Activated T-helper 1 cell treated with anti-CD3 and anti-CD28 coated beads, Interleukin-12 subunit alpha, Interleukin-12 subunit beta, Interleukin-2, Interleukin-4 antibody, amounts not matched to agents 30 ng/mL and 10 ng/mL and 1 ng/mL, durations not matched to agents 14 hours and 24 hours and 36 hours (primary cell): ENCODE measurements around the gene HJV. TPM values are rescaled to one million over a fixed set of nuclear protein-coding genes. Genes with fewer than 3 reads are reported as not detected.

Experiments used
- DNase-seq: peaks from one replicate; pipeline ENCODE4 v3.0.0; 2021; ENCODE audit warnings: low spot score
- H3K27ac Mint-ChIP-seq: one replicate; pipeline ENCODE4 v1.8.0; 2021; ENCODE audit warnings: mild to moderate bottlenecking, mixed read lengths
- H3K27me3 Mint-ChIP-seq: one replicate; pipeline ENCODE4 v1.8.0; 2022; ENCODE audit warnings: mild to moderate bottlenecking, moderate library complexity, mixed read lengths; ENCODE audit not compliant: insufficient read depth
- H3K36me3 Mint-ChIP-seq: one replicate; pipeline ENCODE4 v1.8.0; 2021; ENCODE audit warnings: low read depth, mixed read lengths
- H3K4me1 Mint-ChIP-seq: one replicate; pipeline ENCODE4 v1.8.0; 2021; ENCODE audit warnings: low read depth, mixed read lengths
- H3K4me3 Mint-ChIP-seq: one replicate; pipeline ENCODE4 v1.8.0; 2021; ENCODE audit warnings: mild to moderate bottlenecking, moderate library complexity, mixed read lengths
- H3K9me3 Mint-ChIP-seq: one replicate; pipeline ENCODE4 v1.8.0; 2021; ENCODE audit warnings: mixed read lengths
- intact Hi-C: fragments of 100-400 bp; cut with micrococcal nuclease; formaldehyde crosslinking; loops from one replicate; pipeline ENCODE4 v1.15.1; 2024
- total RNA-seq: library from RNA; stranded (reverse); gene quantifications from 2 replicates; pipeline ENCODE4 v1.2.3, GENCODE V29; 2022

HJV gene
- total RNA-seq, 1 donor from 2014 or later = not detected

- no peak for DNase-seq
- peak overlapping the region; percentile 94 for H3K4me3 Mint-ChIP-seq
- peaks cover 45% of the 10 kb centered on the region for H3K36me3 Mint-ChIP-seq
- H3K4me1 Mint-ChIP-seq = peaks cover 74% of the 10 kb centered on the region
- H3K27me3 Mint-ChIP-seq = no peaks in the 10 kb centered on the region
- intact Hi-C loops = no loop called here
- no peaks in the 10 kb centered on the region for H3K9me3 Mint-ChIP-seq
- H3K27ac Mint-ChIP-seq = peak overlapping the region; percentile 99
These were observed 26.2 kb downstream of the HJV start for GRCh38 chr1:145995148-145995881.

- intact Hi-C loops = loop anchor here (1.0 kb wide), 1 partner anchor 9 kb away; no protein-coding TSS in a partner anchor
- DNase-seq = peak; percentile 30
- Mint-ChIP-seq H3K36me3 (peaks cover 45% of the 10 kb centered on the region), H3K4me1 (peaks cover 70% of the 10 kb centered on the region), H3K27me3 (no peaks in the 10 kb centered on the region), H3K4me3 (peak overlapping the region; percentile 94), H3K27ac (peak overlapping the region; percentile 99), H3K9me3 (no peaks in the 10 kb centered on the region)
These were observed 27.0 kb downstream of the HJV start for GRCh38 chr1:145994391-145995120.

GRCh38 chr1:145993618-145994390 lies 27.7 kb downstream of the HJV start:
- intact Hi-C loops = loop anchor here (1.0 kb wide), 1 partner anchor 9 kb away; no protein-coding TSS in a partner anchor
- peak overlapping the region; percentile 94 for H3K4me3 Mint-ChIP-seq
- H3K9me3 Mint-ChIP-seq = no peaks in the 10 kb centered on the region
- H3K27me3 Mint-ChIP-seq = no peaks in the 10 kb centered on the region
- peak overlapping the region; percentile 99 for H3K27ac Mint-ChIP-seq
- no peak for DNase-seq
- peaks cover 65% of the 10 kb centered on the region for H3K4me1 Mint-ChIP-seq
- peaks cover 45% of the 10 kb centered on the region for H3K36me3 Mint-ChIP-seq

DNA sequence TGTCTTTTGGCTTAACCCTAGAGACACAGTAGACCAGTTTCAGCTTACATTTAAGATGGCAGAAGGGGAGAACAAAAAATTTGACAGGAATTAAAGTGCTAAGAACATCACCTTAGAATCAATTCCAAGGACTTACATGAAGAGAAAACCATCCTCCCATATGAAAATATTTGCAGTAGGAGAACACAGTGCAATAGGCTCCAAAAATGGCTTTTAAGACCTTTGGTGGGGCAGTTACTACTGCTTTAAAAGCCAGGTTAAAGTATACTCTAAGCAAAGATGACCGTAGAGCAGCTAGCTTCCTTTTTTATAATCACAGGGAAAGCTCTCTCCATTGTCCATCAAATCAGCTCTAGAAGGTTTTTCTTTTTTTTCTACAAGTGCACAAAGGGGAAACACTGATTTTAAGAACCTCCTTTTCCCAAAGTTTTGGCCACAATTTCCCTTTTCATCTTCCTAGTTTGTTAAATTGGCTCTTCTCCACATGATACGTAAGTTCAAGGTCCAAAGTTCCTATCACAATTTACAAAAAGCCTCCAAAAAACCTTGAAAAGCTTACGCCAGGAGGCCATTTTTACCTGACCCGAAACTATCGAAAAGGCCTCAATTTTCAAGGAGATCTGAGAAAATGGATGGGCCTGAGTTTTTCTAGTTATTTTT lies 28.4 kb downstream of the HJV start:
- H3K36me3 Mint-ChIP-seq = peaks cover 45% of the 10 kb centered on the region
- intact Hi-C loops = no loop called here
- peak overlapping the region; percentile 94 for H3K4me3 Mint-ChIP-seq
- no peaks in the 10 kb centered on the region for H3K27me3 Mint-ChIP-seq
- no peaks in the 10 kb centered on the region for H3K9me3 Mint-ChIP-seq
- no peak for DNase-seq
- peak overlapping the region; percentile 99 for H3K27ac Mint-ChIP-seq
- peaks cover 62% of the 10 kb centered on the region for H3K4me1 Mint-ChIP-seq

- intact Hi-C loops = no loop called here
- H3K36me3 Mint-ChIP-seq = peaks cover 45% of the 10 kb centered on the region
- peaks cover 62% of the 10 kb centered on the region for H3K4me1 Mint-ChIP-seq
- peak overlapping the region; percentile 46 for H3K27ac Mint-ChIP-seq
- H3K27me3 Mint-ChIP-seq = no peaks in the 10 kb centered on the region
- no peaks in the 10 kb centered on the region for H3K9me3 Mint-ChIP-seq
- no peak for DNase-seq
- H3K4me3 Mint-ChIP-seq = peak overlapping the region; percentile 94
These were observed 29.0 kb downstream of the HJV start for GRCh38 chr1:145992502-145992936.

GRCh38 chr1:145991735-145992412 lies 29.7 kb downstream of the HJV start:
- intact Hi-C loops = no loop called here
- H3K4me3 Mint-ChIP-seq = peak overlapping the region; percentile 57
- peaks cover 59% of the 10 kb centered on the region for H3K4me1 Mint-ChIP-seq
- H3K27me3 Mint-ChIP-seq = no peaks in the 10 kb centered on the region
- peak overlapping the region; percentile 66 for H3K27ac Mint-ChIP-seq
- no peak for DNase-seq
- H3K36me3 Mint-ChIP-seq = peaks cover 45% of the 10 kb centered on the region
- no peaks in the 10 kb centered on the region for H3K9me3 Mint-ChIP-seq

DNA sequence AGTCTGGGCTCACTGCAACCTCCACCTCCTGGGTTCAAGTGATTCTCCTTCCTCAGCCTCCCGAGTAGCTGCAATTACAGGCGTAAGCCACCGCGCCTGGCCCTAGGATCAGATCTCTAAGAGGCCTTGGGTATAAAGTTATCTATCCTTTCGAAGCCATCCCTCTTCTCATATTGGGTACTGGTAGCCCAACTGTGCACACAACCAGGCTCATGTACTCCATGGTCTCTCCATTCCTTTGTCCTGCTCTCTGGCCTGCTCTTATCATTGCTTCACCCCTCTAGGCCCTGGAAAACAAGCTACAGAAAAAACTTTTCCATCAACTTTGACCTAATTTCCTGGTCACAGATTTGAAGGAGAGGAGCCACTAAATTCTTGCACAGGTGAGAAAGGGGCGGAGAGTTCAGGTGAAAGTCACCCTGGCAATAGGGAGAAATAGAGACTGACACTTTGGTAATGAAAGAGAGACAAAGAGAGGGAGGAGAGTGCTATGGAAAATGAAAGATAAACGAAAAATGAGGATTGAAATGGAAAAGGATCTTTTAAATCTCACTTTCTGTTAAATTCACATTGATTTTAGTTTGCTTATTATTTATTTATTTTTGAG lies 31.2 kb downstream of the HJV start:
- peak overlapping the region; percentile 37 for H3K4me3 Mint-ChIP-seq
- no peaks in the 10 kb centered on the region for H3K9me3 Mint-ChIP-seq
- H3K36me3 Mint-ChIP-seq = peaks cover 36% of the 10 kb centered on the region
- intact Hi-C loops = no loop called here
- H3K27ac Mint-ChIP-seq = peak overlapping the region; percentile 13
- H3K4me1 Mint-ChIP-seq = peaks cover 70% of the 10 kb centered on the region
- no peak for DNase-seq
- H3K27me3 Mint-ChIP-seq = no peaks in the 10 kb centered on the region

GRCh38 chr1:145988773-145989172 lies 32.8 kb downstream of the HJV start:
- no peak for DNase-seq
- H3K9me3 Mint-ChIP-seq = no peaks in the 10 kb centered on the region
- no peak overlapping the region for H3K4me3 Mint-ChIP-seq
- intact Hi-C loops = no loop called here
- H3K36me3 Mint-ChIP-seq = peaks cover 22% of the 10 kb centered on the region
- H3K4me1 Mint-ChIP-seq = peaks cover 70% of the 10 kb centered on the region
- no peaks in the 10 kb centered on the region for H3K27me3 Mint-ChIP-seq
- H3K27ac Mint-ChIP-seq = peak overlapping the region; percentile 26

GRCh38 chr1:145987926-145988325 lies 33.6 kb downstream of the HJV start:
- intact Hi-C loops = no loop called here
- Mint-ChIP-seq H3K4me3 (no peak overlapping the region), H3K27me3 (no peaks in the 10 kb centered on the region), H3K9me3 (no peaks in the 10 kb centered on the region), H3K4me1 (peaks cover 61% of the 10 kb centered on the region), H3K36me3 (peaks cover 13% of the 10 kb centered on the region), H3K27ac (no peak overlapping the region)
- DNase-seq = no peak

GRCh38 chr1:145986551-145986950 lies 35.0 kb downstream of the HJV start:
- Mint-ChIP-seq H3K4me3 (no peak overlapping the region), H3K27me3 (no peaks in the 10 kb centered on the region), H3K9me3 (no peaks in the 10 kb centered on the region), H3K27ac (no peak overlapping the region), H3K36me3 (peaks cover 4% of the 10 kb centered on the region), H3K4me1 (peaks cover 47% of the 10 kb centered on the region)
- intact Hi-C loops = no loop called here
- no peak for DNase-seq

DNA sequence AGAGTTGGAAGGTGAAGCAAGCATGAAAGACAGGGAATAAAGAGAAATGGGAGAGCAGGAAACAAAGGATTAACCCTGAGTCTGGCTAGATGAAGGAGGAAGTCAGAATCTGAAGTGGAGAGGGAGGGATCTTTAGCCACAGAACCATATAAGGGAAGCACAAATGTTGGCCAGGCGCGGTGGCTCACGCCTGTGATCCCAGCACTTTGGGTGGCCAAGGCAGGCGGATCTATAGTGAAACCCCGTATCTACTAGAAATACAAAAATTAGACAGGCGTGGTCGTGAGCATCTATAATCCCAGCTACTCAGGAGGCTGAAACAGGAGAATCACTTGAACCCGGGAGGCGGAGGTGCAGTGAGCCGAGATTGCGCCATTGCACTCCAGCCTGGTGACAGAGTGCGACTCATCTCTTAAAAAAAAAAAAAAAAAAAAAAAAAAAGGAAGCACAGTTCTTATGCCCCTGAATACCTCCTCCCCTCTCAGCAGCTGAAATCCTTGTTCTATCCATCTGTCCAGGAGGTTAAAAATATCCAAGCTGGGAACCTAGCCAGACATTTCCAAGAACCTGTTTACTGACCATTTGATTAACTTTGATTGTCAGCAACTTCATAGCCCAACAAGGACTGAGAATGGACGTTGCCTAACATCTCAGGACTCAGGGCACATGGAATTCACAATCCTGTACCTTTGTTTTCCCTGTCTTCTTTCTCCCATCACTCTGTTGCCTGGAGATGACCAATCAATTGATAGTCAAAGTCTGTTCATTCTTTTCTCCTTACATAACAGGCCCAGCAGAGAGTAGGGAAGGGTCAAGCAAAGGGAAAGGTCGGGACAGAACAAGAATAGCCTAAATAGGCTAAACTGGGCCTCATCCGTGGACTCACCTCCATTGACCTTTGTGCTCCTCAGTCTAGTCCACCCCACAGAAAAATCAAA lies 35.8 kb downstream of the HJV start:
- intact Hi-C loops = loop anchor here (1.0 kb wide), 1 partner anchor 9 kb away; no protein-coding TSS in a partner anchor
- H3K4me1 Mint-ChIP-seq = peaks cover 42% of the 10 kb centered on the region
- H3K36me3 Mint-ChIP-seq = peaks cover 2% of the 10 kb centered on the region
- H3K9me3 Mint-ChIP-seq = no peaks in the 10 kb centered on the region
- DNase-seq = no peak
- peak overlapping the region; percentile 23 for H3K4me3 Mint-ChIP-seq
- no peaks in the 10 kb centered on the region for H3K27me3 Mint-ChIP-seq
- peak overlapping the region; percentile 80 for H3K27ac Mint-ChIP-seq
